T47D (cell line): Measurements from ENCODE around the gene SARM1.

Source experiments
- DNase-seq, 2 experiments: peaks; one replicate each; pipeline versions ENCODE4 v3.0.0 to v3.0.0-alpha.2; 2011 to 2012; ENCODE audit warnings: low read depth in 1 of 2, low spot score in 1 of 2
- JUND ChIP-seq: IDR thresholded peaks from 2 replicates; pipeline ENCODE4 v1.6.1; 2012; ENCODE audit warnings: low read depth
- in situ Hi-C: cut with HindIII; loops from 2 replicates; pipeline ENCODE4 v1.10.0; 2016; ENCODE audit warnings: low sequenced_read_pairs, low pct_unique_long_range_greater_than_20kb

SARM1 gene

DNA sequence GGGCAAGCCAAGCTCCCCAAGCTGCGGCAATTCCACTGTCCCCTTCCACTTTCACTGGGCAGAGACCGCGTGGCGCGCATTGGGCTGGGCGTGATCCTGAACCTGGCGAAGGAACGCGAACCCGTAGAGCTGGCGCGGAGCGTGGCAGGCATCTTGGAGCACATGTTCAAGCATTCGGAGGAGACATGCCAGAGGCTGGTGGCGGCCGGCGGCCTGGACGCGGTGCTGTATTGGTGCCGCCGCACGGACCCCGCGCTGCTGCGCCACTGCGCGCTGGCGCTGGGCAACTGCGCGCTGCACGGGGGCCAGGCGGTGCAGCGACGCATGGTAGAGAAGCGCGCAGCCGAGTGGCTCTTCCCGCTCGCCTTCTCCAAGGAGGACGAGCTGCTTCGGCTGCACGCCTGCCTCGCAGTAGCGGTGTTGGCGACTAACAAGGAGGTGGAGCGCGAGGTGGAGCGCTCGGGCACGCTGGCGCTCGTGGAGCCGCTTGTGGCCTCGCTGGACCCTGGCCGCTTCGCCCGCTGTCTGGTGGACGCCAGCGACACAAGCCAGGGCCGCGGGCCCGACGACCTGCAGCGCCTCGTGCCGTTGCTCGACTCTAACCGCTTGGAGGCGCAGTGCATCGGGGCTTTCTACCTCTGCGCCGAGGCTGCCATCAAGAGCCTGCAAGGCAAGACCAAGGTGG, 9.8 kb downstream of the SARM1 start:
- in situ Hi-C loops, result no loop called here
- no peak for TF ChIP-seq JUND

DNA sequence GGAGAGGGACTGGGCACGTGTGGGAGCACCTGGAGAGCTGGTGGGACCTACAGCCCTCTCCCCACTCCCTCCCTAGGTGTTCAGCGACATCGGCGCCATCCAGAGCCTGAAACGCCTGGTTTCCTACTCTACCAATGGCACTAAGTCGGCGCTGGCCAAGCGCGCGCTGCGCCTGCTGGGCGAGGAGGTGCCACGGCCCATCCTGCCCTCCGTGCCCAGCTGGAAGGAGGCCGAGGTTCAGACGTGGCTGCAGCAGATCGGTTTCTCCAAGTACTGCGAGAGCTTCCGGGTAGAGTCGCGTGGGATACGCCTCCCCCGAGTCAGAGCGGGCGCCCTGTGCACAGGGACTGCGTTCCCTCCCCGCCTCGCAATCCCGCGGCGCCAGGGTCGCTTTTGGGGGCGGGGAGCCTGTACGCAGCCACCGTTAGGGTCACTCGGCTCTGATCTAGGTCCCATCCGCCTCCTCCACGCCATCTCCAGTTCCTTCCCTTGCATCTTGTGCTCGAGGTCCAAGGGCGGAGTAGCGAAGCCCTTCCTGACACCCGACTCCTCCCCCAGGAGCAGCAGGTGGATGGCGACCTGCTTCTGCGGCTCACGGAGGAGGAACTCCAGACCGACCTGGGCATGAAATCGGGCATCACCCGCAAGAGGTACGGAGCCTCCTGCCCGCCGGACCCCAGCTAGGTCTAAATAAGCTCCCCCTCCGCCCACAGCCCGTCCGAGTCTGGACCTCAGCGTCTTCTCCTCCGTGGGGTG, 13.0 kb downstream of the SARM1 start:
- no peak for DNase-seq
- no peak for TF ChIP-seq JUND
- in situ Hi-C loops, result no loop called here

More for the DNA sequence above, 9.8 kb downstream of the SARM1 start:
- no peak for DNase-seq

GRCh38 chr17:28385037-28385400, 13.5 kb downstream of the SARM1 start:
- DNase-seq, result no peak
- in situ Hi-C loops, result no loop called here
- TF ChIP-seq JUND, result no peak

DNA sequence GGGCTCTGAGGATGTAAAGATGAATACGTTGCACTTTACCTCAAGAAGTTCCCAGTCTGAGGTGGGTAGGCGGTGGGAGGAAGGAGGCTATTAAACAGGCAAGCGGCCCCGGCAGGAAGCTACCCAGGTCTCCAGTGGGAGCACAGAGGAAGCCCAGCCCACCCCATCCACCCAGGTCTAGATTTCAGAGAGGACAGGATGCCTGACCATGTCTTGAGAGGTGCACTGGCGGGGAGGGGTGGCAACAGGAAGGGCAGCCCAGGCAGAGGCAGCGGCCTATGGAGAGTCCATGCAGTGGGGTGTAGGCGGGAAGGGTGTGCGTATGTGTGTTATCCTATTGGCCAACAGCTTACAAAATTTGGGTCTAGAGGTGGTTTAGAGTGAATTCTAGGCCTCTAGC, 13.9 kb downstream of the SARM1 start:
- in situ Hi-C loops, result no loop called here
- no peak for DNase-seq
- no peak for TF ChIP-seq JUND

- TF ChIP-seq JUND, result no peak
- no peak for DNase-seq
- in situ Hi-C loops, result no loop called here
Measured at GRCh38 chr17:28386391-28386790, 14.9 kb downstream of the SARM1 start.

DNA sequence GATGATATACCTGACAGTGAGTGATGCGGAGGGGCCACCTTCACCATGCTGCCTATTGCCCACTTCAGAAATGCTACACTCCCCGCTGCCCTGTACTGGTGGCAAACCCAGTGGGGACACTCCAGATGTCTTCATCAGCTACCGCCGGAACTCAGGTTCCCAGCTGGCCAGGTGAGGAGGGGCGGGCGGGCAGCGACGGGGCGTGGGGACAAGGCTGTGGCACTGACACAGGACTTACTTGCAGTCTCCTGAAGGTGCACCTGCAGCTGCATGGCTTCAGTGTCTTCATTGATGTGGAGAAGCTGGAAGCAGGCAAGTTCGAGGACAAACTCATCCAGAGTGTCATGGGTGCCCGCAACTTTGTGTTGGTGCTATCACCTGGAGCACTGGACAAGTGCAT, 16.6 kb downstream of the SARM1 start:
- in situ Hi-C loops, result no loop called here

GRCh38 chr17:28390141-28390540, 18.6 kb downstream of the SARM1 start:
- TF ChIP-seq JUND, result no peak
- in situ Hi-C loops, result no loop called here
- no peak for DNase-seq

More for the DNA sequence above, 16.6 kb downstream of the SARM1 start:
- no peak for DNase-seq
- no peak for TF ChIP-seq JUND

DNA sequence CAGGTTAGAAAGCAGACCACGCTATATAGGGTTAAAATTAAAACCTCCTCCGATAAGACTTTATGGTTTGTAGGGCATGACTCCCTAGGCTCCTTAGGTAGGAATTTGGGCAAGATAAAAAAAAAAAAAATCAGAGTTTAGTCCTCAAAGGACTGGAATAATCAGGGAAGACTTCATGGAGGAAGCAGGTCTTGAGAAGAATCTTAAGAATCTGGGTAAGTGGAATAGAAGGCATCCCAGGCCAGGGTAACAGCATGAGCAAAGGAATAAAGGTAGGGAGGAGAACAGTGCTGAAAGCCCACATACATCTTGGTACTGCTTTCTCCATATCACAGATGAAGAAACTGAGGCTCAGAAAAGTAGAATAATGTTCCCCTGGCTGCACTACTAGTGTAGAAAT, 19.1 kb downstream of the SARM1 start:
- in situ Hi-C loops, result no loop called here
- DNase-seq, result no peak
- TF ChIP-seq JUND, result no peak

DNA sequence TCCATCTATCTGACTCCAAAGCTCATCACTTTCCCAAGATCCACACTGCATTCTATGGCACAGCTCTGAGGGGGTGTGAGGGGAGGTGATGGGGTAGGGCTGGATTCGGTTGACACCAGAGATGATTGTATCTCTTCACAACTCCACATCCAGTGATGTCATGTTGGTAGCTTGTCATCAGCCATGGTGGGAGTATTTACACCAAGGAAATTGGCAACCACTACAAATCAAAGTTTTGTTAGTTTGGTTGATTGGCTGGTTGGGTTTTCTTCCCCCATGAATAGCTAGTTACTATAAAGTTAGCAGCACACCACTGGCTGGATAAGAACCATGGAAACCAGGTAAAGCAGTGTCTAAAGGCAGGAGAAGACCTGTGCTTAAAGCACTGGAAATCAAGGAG, 19.5 kb downstream of the SARM1 start:
- in situ Hi-C loops, result no loop called here
- no peak for DNase-seq
- no peak for TF ChIP-seq JUND

GRCh38 chr17:28391401-28391800, 19.9 kb downstream of the SARM1 start:
- in situ Hi-C loops, result no loop called here
- TF ChIP-seq JUND, result no peak
- no peak for DNase-seq

DNA sequence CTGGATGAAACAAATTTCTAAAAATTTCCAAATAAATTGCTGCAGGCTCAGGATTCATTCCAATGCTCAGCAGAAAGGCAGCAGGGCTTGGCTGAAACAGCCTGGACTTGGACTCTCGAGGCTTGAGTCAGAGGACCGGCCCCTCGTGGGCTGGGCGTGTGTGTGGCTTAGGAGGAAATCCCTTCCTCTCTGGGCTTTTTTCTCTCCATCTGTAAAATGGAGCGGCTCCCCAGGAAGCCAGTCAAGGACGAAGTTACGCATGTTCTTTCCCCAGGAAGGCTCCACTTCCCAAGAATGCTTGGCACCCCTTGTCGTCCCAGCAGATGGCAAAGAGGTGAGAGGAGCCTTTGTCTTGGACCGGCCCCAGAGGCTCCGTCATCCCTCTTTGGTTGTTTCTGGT, 21.0 kb downstream of the SARM1 start:
- in situ Hi-C loops, result no loop called here
- DNase-seq, result no peak
- TF ChIP-seq JUND, result no peak

- DNase-seq, result no peak
- in situ Hi-C loops, result no loop called here
- no peak for TF ChIP-seq JUND
Measured at GRCh38 chr17:28394337-28395116, 23.0 kb downstream of the SARM1 start.

- no peak for DNase-seq
- TF ChIP-seq JUND, result no peak
- in situ Hi-C loops, result no loop called here
Measured at GRCh38 chr17:28395426-28395825, 23.9 kb downstream of the SARM1 start.
